Fibroblast of the conjunctiva (primary cell): ENCODE measurements around the gene GADL1.

Source experiments
- DNase-seq: peaks from one replicate; pipeline ENCODE4 v3.0.0-alpha.2; 2010; ENCODE audit warnings: low read depth

GADL1 gene

GRCh38 chr3:30760040-30760695 lies 134.3 kb downstream of the GADL1 start:
- no peak for DNase-seq

DNA sequence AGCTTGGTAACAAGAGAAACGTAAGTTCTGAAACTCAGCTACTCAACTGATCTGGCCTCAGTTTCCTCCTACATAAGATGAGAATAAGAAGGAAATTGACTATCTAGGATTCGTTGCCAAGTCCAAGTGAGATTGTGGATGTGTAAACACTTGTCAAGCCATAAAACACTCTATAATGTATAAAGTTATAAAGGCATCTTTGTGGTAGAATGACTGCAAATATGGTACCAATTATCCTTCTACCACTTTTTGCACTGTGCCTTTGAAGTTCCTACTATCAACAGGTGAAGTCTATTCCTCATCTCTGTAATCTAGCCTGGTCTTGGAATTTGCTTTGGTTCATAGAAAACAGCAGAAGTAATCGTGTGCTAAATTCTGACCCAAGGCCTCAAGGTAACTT lies 138.2 kb downstream of the GADL1 start:
- no peak for DNase-seq

- no peak for DNase-seq
Measured at GRCh38 chr3:30754426-30754825, 140.0 kb downstream of the GADL1 start.

- no peak for DNase-seq
Measured at GRCh38 chr3:30753766-30754165, 140.7 kb downstream of the GADL1 start.

GRCh38 chr3:30752970-30753369 lies 141.5 kb downstream of the GADL1 start:
- DNase-seq = peak; percentile 63

DNA sequence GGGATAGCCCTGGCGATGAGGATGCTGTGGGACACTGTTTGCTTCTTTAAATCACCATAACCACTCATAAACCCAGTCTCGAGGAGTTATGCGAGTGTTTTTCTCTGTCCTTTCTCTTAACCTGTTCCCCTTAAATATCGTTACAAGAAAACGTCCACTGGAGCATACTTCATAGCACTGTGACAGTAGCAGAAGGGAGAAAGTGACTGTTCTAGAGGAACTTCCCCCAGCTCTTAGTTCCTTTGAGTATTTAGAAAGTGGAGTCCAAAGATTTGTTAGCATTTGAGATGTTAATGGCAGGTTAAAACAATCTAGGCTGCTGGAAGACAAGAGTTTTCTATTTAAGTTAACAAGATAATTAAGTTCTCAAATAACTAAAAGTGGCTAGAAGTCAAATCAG lies 142.0 kb downstream of the GADL1 start:
- no peak for DNase-seq

DNA sequence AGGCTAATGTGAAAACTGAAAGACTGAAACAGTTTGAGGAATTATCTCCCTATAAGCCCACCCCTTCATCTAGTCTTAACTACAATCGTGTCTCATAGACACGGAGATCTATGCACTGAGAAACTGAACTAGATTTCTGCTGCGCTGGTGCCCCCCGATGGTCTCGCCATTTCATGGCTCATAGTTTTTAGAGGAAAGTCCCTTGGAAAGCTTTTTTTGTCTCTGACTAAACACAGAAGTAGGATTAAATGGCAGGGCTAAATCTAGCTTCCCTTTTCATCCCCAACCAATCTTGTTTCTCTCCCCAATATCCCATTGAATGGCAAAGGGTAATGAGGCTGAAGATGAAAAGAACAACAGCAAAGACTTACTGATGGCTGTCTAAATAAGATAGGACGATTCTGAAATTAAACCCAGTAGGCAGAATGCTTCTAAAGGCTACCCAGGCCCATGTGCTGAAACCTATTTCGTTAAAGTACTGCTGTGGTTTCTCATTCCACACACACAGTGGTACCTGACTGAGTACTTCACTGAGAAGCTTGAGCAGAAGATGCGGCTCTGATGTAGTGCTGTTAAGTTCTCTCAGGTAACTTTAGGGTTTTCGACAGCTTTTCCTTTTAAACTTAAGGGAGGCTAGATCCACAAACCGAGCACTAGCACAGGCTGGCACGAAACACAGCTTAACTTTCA lies 142.7 kb downstream of the GADL1 start:
- peak; percentile 31 for DNase-seq

GRCh38 chr3:30750967-30751366 lies 143.5 kb downstream of the GADL1 start:
- DNase-seq = no peak

DNA sequence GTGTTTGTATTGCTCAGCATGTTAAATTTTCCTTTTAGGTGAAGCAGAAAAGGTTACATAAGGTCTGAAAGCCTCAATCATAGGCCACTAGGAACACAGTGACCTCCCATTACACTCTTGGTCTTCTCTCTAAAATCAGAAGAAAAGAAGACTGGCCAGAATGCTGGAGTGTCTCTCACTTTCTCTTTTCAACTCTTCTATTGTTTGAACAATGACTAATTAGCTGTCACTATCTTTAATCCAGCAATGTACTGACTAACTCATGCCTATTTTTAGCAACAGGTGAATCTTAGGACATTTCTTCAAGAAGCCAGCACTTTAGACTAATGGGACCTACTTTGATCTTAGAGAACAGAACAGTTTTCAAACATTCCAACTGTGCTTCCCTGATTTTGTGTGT lies 145.2 kb downstream of the GADL1 start:
- DNase-seq = no peak

- DNase-seq = peak; percentile 27
Measured at GRCh38 chr3:30747771-30748281, 146.6 kb downstream of the GADL1 start.

DNA sequence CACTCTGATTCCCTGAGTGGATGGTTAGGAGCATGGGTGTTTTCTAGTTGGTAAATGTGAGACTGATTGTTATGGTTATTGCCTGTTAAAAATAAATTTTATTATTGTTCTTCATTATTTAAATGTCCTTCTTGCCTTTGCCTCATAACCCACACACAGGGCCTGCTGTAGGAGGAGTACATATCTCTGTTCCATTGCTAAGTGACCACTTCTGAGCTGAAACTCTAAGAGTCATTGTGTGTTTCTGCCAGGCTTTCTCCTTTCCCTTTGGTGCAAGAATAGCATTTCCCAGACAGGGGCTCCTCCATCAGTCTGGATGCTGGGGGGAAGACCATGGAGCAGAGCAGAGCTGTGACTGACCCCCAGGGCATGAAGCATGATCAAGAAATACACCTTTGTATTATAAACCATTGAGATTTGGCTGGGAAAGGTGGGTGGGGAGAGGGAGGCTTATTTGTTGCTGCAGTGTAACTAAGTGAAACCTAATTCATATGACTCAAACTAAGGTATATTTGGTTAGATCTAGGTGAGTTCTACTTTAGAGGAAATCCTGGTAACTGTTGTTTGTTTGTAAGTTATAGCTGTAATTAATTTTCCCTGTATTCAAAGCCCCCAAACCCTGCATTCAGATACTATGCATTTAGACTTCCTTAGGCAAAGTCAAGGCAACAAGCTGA lies 150.7 kb downstream of the GADL1 start:
- no peak for DNase-seq

GRCh38 chr3:30742796-30743619 lies 151.5 kb downstream of the GADL1 start:
- no peak for DNase-seq

GRCh38 chr3:30741889-30742288 lies 152.6 kb downstream of the GADL1 start:
- no peak for DNase-seq

DNA sequence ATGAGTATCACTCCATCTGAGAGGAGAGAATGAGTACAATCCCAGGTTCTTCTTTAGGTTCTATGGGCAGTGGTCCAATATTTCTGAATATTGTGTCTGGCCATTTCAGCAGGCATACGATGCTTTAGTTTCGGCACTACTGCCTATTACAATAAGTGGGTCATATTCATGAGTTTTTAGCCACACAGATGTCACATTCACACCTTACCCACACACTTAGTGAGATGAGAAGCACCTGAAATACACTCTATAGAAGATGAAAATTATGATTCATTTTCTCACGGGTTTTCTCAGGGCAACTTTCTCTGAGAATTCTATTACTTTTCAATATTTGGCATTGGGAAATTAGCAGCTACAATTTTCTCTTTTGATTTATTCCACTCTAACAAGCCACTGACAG lies 155.9 kb downstream of the GADL1 start:
- DNase-seq = no peak

GRCh38 chr3:30737743-30738499 lies 156.5 kb downstream of the GADL1 start:
- DNase-seq = no peak

- DNase-seq = no peak
Measured at GRCh38 chr3:30733696-30734095, 160.8 kb downstream of the GADL1 start.

DNA sequence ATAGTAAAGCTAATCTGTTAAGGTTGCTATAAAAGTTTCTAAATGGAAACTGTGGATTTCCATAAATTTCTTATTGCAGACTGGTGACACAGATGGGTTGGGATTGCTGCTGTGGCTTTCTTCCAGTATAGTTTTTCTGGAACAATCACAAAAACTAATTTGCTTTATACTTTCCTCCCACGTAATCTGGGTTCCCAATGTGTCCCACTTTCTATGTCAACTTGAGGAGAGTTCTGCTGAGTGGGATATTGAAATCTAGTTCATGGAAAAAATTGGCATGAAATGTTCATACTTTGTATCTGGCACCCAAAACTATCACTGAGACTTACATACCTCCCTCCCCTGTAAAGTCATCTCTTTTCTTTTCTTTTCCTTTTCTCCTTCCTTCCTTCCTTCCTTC lies 161.3 kb downstream of the GADL1 start:
- no peak for DNase-seq

GRCh38 chr3:30730967-30731366 lies 163.5 kb downstream of the GADL1 start:
- no peak for DNase-seq

DNA sequence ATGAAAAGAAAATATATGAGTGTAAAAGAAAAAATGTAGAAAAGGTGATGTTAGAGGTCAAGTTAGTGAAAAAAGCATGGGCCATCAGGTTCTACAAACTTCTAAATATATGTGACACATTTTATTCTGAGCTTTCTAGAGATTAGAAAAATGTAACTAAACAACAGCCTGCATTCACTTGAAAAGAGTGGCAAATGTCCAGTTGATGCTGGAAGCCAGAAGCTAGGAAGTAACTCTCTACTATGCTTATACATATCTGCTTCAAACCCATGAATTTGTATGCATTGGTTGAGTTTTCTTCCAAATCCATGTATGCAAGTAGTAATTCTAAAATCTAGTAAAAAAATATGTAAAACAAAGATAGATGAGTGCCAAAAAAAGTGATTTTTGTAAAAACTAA lies 164.5 kb downstream of the GADL1 start:
- DNase-seq = no peak

GRCh38 chr3:30729512-30729911 lies 164.9 kb downstream of the GADL1 start:
- no peak for DNase-seq

- DNase-seq = no peak
Measured at GRCh38 chr3:30728143-30728542, 166.3 kb downstream of the GADL1 start.

DNA sequence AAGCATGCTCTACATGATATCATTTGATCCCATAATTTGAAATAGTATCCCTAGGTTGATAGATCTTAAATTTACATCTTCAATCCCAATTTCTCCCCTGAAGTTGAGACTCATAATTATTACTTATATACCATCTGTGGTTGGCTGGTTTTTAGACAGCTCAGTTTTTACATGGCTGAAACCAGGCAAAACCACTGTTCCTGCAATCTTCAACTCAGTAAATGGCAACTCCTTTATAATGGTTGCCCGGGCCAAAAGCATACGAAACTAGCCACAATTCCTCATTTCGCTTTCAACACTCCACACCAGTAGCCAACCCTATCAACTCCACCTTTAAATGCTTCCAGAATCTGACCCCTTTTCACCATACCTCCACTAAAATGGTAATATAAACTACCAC lies 169.6 kb downstream of the GADL1 start:
- DNase-seq = no peak
